Measurements from ENCODE around the gene PDE2A. TPM values are rescaled to one million over a fixed set of nuclear protein-coding genes. Genes with fewer than 3 reads are reported as not detected.
"Not testable (repeated sequence)": the region's sequence is repeated elsewhere in the genome, so short reads cannot be mapped to it uniquely, and the experiment has no call there.

Gene PDE2A
- total RNA-seq, 2 experiments from 2014 or later, result 0.26 to 0.37 TPM

DNA sequence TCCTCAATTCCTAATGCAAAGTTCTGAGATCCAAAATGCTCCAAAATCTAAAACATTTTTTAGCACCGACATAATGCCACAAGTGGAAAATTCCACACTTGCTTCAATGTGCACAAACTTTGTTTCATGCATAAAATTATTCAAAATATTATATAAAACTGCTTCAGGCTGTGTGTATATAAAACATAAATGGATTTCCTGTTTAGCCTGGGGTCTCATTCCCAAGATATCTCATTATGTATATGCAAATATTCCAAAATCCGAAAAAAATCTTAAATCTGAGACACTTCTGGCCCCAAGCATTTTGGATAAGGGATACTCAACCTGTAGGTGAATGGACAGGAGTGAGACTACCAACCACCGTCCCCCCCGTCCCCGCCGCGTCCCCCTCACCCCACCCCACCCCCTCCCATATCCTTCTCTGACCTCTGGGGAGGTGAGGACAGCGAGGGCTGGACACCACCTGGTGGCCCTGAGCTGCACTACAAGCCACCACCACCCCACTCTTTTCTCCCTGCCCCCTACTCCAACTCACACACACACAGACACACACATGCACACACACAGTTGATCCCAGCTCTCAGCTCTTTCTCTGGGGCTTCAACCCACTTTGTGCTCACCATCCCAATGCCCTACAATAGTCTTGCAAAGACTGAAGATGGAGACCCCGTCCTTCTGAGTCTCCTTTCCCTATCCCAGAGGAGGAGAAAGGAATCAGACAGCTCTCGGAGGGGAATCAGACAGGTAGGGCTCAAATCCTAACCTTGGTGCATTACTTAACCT is 101.0 kb downstream of the PDE2A start:
- Mint-ChIP-seq H3K4me1 (ENCODE audit: low read depth) (peaks cover 14% of the 10 kb centered on the region), H3K4me3 (no peak overlapping the region), H3K27me3 (ENCODE audit: low read depth) (peaks cover 17% of the 10 kb centered on the region), H3K27ac (no peak overlapping the region), H3K9me3 (ENCODE audit: insufficient read depth) (no peaks in the 10 kb centered on the region), H3K36me3 (ENCODE audit: low read depth) (no peaks in the 10 kb centered on the region)
- ChIA-PET CTCF (interaction anchor here (0.7 to 1.5 kb wide), 13 partner anchors 10 to 193 kb away, joined by 3 to 9 read pairs (median 4); no protein-coding TSS in a partner anchor), POLR2A (no interaction called here)
- ATAC-seq (peak; percentile 74), DNase-seq (no peak)

DNA sequence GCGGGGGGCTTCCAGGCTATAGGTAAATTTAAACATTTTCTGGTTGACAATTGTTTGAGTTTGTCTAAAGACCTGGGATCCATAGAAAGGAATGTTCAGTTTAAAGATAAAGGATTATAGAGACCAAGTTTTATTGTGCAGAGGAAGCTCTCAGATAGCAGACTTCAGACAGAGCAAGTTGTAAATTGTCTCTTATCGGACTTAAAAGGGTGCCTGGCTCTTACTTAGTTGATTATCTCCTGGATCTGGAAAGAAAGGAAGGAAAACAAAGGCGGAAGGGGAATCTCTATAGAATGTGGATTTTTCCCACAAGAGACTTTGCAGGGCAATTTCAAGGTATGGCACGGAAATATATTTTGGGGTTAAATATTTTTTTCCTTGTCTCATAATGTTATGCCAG is 101.7 kb downstream of the PDE2A start:
- H3K36me3 Mint-ChIP-seq (ENCODE audit: low read depth), result not testable (repeated sequence)

DNA sequence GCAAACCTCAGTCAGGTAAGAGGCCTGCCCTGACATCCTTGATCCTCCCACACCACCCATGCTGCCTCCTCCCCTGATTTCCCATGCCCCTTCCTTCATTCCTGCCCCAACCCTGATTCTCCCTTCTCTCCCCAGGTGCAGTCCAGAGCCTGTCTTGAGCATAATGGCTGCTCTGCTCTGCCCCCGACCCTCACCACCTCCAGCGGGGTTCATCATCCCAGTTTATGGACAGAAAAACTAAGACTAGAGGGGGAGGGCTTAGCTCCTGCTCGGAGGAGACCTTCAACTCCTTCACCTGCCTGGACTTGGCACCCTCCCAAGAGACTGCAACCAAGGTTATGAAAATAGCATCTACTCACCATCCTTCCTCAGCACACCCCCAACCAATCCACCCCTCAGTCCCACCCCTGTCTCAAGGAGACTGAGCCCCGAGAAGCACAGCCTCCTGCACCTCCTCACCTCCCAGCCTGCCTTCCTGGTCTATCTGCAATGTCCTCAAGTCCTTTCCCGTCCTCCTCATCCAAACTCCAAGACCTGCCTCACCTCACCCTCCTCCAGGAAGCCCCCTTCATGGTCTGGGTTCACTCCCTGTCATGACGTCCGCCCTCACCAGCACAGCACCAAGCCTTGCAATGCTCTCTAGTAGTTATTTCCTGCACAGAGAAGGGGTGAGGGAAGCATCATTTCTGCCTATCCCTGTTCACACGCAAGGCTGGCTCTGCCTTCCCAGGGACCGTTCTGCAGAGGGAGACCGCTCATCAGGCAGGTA is 103.1 kb downstream of the PDE2A start:
- H3K9me3 Mint-ChIP-seq (ENCODE audit: insufficient read depth), result no peaks in the 10 kb centered on the region
- H3K27ac Mint-ChIP-seq, result peak overlapping the region; percentile 41
- peaks cover 14% of the 10 kb centered on the region for H3K4me1 Mint-ChIP-seq (ENCODE audit: low read depth)
- ChIA-PET CTCF (no interaction called here), POLR2A (no interaction called here)
- no peaks in the 10 kb centered on the region for H3K36me3 Mint-ChIP-seq (ENCODE audit: low read depth)
- ATAC-seq (no peak), DNase-seq (no peak)
- no peak overlapping the region for H3K4me3 Mint-ChIP-seq
- H3K27me3 Mint-ChIP-seq (ENCODE audit: low read depth), result peaks cover 23% of the 10 kb centered on the region

More for the DNA sequence above, 101.7 kb downstream of the PDE2A start:
- H3K27ac Mint-ChIP-seq; DNase-seq; H3K9me3 Mint-ChIP-seq (ENCODE audit: insufficient read depth); H3K4me3 Mint-ChIP-seq; ATAC-seq; POLR2A ChIA-PET; CTCF ChIA-PET: not testable (repeated sequence)
- peaks cover 14% of the 10 kb centered on the region for H3K4me1 Mint-ChIP-seq (ENCODE audit: low read depth)
- peaks cover 20% of the 10 kb centered on the region for H3K27me3 Mint-ChIP-seq (ENCODE audit: low read depth)

DNA sequence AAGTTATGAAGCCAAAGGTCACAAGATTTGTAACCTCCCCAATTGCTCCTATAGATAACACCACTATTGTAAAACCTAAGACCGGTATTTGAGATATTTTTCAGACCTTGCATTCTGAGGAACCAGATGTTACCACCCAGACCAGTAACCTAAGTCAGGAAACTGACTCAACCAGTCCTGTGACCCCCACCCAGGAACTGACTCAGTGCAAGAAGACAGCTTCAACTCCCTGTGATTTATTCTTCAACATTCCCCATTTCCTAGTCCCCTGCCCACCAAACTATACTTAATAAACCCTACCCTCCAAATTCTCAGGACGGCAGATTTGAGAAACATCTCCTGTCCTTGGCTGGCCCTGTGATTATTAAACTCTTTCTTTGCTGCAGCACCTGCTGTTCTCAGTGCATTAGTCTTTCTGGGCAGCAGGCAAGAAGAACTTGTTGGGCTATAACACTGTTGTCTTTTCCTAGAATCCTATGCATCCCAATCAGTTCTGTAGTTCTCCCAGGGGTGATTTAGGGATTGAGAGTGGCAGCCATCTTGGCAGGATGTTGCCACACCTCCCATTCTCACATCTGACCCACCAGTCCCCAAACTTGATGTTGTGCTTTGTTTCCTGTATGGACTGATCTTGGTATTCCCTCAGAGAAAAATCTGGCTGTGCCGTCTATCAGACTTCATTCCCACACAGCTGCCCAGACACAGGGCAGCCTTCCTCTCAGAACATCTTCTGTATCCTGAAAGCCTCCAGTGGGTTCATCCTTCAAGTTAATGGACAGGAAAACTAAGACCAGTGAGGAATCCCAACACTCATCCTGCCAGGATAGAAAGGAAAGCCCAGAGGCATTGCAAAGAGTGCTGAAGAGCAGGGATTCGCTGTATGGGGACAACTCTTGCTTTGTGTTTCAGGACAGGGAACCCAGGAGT is 104.0 kb downstream of the PDE2A start:
- DNase-seq (no peak), ATAC-seq (no peak)
- no peak overlapping the region for H3K4me3 Mint-ChIP-seq
- H3K4me1 Mint-ChIP-seq (ENCODE audit: low read depth), result peaks cover 14% of the 10 kb centered on the region
- POLR2A ChIA-PET, result no interaction called here
- no peak overlapping the region for H3K27ac Mint-ChIP-seq
- H3K27me3 Mint-ChIP-seq (ENCODE audit: low read depth), result peaks cover 23% of the 10 kb centered on the region
- H3K36me3 Mint-ChIP-seq (ENCODE audit: low read depth), result no peaks in the 10 kb centered on the region
- CTCF ChIA-PET, result no interaction called here
- no peaks in the 10 kb centered on the region for H3K9me3 Mint-ChIP-seq (ENCODE audit: insufficient read depth)

DNA sequence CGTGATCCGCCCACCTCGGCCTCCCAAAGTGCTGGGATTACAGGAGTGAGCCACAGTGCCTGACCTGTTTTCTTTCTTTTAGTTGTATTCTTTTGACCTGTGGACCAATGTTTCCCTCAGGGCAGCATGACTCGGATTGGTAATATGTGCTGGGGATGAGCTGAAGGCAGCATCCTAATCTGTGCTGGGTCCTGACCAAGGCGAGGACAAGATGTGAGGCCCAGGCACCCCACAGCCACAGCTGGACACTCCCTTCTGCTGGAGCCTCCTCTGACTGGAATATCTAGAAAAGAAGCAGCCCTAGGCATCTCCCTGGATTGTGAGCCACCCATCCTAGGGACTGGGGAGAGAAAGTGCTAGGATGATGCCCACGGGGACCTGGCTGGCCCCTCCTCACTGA is 105.4 kb downstream of the PDE2A start:
- ATAC-seq, result no peak
- ChIA-PET POLR2A (no interaction called here), CTCF (no interaction called here)
- Mint-ChIP-seq H3K4me3 (no peak overlapping the region), H3K27ac (no peak overlapping the region), H3K36me3 (ENCODE audit: low read depth) (no peaks in the 10 kb centered on the region), H3K9me3 (ENCODE audit: insufficient read depth) (no peaks in the 10 kb centered on the region), H3K27me3 (ENCODE audit: low read depth) (peaks cover 19% of the 10 kb centered on the region), H3K4me1 (ENCODE audit: low read depth) (peaks cover 8% of the 10 kb centered on the region)
- no peak for DNase-seq

DNA sequence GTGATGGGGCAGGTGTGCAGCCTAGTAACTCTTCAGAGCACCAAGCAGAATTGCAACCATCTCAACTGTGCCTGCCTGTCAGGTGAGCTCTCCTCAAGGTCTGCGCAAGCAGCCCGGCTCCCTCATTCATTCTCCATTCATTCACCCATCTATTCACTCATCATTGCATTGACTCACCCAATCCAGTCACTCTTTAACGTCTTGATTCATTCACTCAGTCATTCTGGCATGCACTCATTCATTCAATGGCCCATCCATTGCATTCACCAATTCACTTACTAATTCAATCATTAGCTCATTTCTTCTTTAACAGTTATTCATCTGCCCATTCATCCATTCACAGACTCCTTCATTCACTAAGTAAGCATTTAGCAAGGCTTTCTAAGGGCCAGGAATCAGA is 111.8 kb downstream of the PDE2A start:
- Mint-ChIP-seq H3K27me3 (ENCODE audit: low read depth) (peaks cover 6% of the 10 kb centered on the region), H3K4me1 (ENCODE audit: low read depth) (no peaks in the 10 kb centered on the region), H3K27ac (no peak overlapping the region), H3K4me3 (no peak overlapping the region), H3K9me3 (ENCODE audit: insufficient read depth) (no peaks in the 10 kb centered on the region), H3K36me3 (ENCODE audit: low read depth) (no peaks in the 10 kb centered on the region)
- DNase-seq (no peak), ATAC-seq (no peak)
- ChIA-PET POLR2A (no interaction called here), CTCF (interaction anchor here (1.7 to 2.6 kb wide), 2 partner anchors 11 to 91 kb away, joined by 6 to 8 read pairs; no protein-coding TSS in a partner anchor)

DNA sequence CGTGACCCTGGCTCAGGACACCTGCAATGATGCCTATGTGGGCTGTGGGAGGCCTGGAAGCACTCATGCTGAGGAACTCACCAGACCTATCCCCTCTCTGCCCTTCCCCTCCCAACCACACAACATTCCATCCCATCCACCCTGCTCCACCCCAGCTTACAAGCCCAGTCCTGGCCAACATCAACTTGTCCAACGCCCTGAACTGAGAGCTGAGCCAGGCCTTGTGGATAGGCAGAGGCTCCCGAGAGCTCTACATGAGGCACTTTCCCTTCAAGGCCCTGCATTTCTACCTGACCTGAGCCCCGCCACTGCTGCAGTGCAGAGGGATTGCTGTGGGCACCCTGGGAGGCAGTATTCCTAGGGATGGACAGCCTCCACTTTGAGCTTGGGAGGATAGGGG is 112.4 kb downstream of the PDE2A start:
- H3K4me1 Mint-ChIP-seq (ENCODE audit: low read depth), result no peaks in the 10 kb centered on the region
- no peak overlapping the region for H3K27ac Mint-ChIP-seq
- POLR2A ChIA-PET, result no interaction called here
- no peak overlapping the region for H3K4me3 Mint-ChIP-seq
- H3K9me3 Mint-ChIP-seq (ENCODE audit: insufficient read depth), result no peaks in the 10 kb centered on the region
- DNase-seq (no peak), ATAC-seq (no peak)
- CTCF ChIA-PET, result interaction anchor here (1.2 to 2.6 kb wide), 3 partner anchors 10 to 90 kb away, joined by 3 to 8 read pairs (median 6); no protein-coding TSS in a partner anchor
- H3K36me3 Mint-ChIP-seq (ENCODE audit: low read depth), result no peaks in the 10 kb centered on the region
- H3K27me3 Mint-ChIP-seq (ENCODE audit: low read depth), result peaks cover 6% of the 10 kb centered on the region

DNA sequence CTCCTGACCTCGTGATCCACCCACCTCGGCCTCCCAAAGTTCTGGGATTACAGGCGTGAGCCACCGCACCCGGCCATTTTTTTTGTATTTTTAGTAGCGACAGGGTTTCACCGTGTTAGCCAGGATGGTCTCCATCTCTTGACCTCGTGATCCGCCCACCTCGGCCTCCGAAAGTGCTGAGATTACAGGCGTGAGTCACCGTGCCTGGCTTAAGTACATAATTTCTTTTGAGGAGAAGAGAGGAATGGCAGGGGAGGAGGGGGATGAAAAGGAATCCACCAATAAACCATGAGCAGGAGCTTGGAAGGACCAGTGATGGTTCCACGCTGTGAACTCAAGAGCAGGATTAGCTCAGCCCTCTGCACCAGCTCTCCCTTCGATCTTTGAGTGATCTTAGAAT is 113.4 kb downstream of the PDE2A start:
- H3K36me3 Mint-ChIP-seq (ENCODE audit: low read depth); H3K4me3 Mint-ChIP-seq; DNase-seq; H3K27me3 Mint-ChIP-seq (ENCODE audit: low read depth); H3K4me1 Mint-ChIP-seq (ENCODE audit: low read depth); H3K27ac Mint-ChIP-seq; ATAC-seq; POLR2A ChIA-PET; H3K9me3 Mint-ChIP-seq (ENCODE audit: insufficient read depth): not testable (repeated sequence)
- CTCF ChIA-PET, result interaction anchor here (1.1 to 1.7 kb wide), 4 partner anchors 9 to 130 kb away, joined by 3 to 6 read pairs (median 4); no protein-coding TSS in a partner anchor

DNA sequence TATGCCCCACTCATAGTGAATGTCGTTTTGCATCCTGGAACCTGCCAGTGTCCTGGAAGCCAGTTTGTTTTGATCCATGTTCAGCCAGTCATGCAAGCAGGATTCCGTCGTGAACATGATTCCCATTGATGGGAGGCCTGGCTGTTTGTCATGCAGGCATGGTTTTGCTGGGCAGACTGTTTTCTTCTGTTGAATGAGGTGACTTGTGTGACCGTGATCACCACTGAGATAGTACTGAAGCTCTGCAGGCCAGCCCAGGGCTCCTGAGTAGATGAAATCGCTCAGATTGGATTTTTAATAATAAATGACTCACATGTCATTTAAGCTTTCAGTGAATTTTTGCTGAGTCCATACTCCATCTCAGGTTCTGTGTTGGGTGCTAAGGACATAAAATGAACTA is 117.8 kb downstream of the PDE2A start:
- Mint-ChIP-seq H3K4me1 (ENCODE audit: low read depth) (peaks cover 10% of the 10 kb centered on the region), H3K4me3 (no peak overlapping the region), H3K27ac (no peak overlapping the region), H3K9me3 (ENCODE audit: insufficient read depth) (no peaks in the 10 kb centered on the region), H3K27me3 (ENCODE audit: low read depth) (peaks cover 17% of the 10 kb centered on the region), H3K36me3 (ENCODE audit: low read depth) (no peaks in the 10 kb centered on the region)
- DNase-seq (no peak), ATAC-seq (no peak)
- ChIA-PET POLR2A (interaction anchor here (0.7 kb wide), 1 partner anchor 802 kb away, joined by 3 read pairs; no protein-coding TSS in a partner anchor), CTCF (interaction anchor here (0.6 to 2.3 kb wide), 2 partner anchors 30 to 85 kb away, joined by 4 to 12 read pairs; no protein-coding TSS in a partner anchor)

DNA sequence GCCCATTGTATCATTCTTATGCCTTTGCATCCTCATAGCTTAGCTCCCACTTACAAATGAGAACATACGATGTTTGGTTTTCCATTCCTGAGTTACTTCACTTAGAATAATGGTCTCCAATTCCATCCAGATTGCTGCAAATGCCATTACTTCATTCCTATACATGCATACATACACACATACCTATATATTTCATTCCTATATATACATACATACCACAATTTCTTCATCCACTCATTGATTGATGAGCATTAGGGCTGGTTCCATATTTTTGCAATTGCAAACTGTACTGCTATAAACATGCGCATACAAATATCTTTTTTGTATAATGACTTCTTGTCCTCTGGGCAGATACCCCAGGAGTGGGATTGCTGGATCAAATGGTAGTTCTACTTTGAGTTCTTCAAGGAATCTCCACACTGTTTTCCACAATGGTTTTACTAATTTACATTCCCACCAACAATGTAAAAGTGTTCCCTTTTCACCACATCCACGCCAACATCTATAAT is 119.2 kb downstream of the PDE2A start:
- H3K27ac Mint-ChIP-seq; H3K4me3 Mint-ChIP-seq; ATAC-seq; H3K4me1 Mint-ChIP-seq (ENCODE audit: low read depth); H3K9me3 Mint-ChIP-seq (ENCODE audit: insufficient read depth); H3K36me3 Mint-ChIP-seq (ENCODE audit: low read depth); DNase-seq; POLR2A ChIA-PET: not testable (repeated sequence)
- CTCF ChIA-PET, result interaction anchor here (1.3 to 2.9 kb wide), 8 partner anchors 18 to 124 kb away, joined by 4 to 53 read pairs (median 8); no protein-coding TSS in a partner anchor
- H3K27me3 Mint-ChIP-seq (ENCODE audit: low read depth), result peaks cover 17% of the 10 kb centered on the region

DNA sequence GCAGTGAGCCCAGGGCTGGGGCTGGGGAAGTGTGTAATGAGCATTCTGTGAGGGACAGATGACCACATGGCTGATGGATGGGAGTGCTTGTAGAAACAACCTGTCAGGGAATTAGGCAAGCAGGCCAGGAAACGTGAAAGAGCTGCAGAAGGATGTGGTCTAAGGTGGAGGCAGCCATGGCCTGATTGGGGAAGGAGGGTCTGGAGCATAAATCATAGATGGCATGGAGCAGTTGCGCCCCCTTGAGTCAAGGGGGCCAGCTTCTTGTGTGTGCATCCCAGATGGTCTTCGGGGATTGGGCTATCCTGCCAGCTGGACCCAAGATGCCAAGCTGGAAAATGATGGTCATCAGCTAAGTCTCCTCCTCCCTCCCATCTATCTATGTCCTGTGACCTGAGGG is 120.5 kb downstream of the PDE2A start:
- H3K27me3 Mint-ChIP-seq (ENCODE audit: low read depth), result peaks cover 15% of the 10 kb centered on the region
- H3K4me1 Mint-ChIP-seq (ENCODE audit: low read depth), result peaks cover 10% of the 10 kb centered on the region
- ChIA-PET POLR2A (interaction anchor here (1.5 kb wide), 1 partner anchor 82 kb away, joined by 3 read pairs; no protein-coding TSS in a partner anchor), CTCF (interaction anchor here (0.6 to 2.9 kb wide), 25 partner anchors 11 to 129 kb away, joined by 3 to 53 read pairs (median 4); partner anchors contain the start of gene CLPB)
- no peak overlapping the region for H3K27ac Mint-ChIP-seq
- H3K9me3 Mint-ChIP-seq (ENCODE audit: insufficient read depth), result no peaks in the 10 kb centered on the region
- H3K36me3 Mint-ChIP-seq (ENCODE audit: low read depth), result no peaks in the 10 kb centered on the region
- peak; percentile 57 for ATAC-seq
- H3K4me3 Mint-ChIP-seq, result no peak overlapping the region
- peak; percentile 58 for DNase-seq

Measured in activated CD8-positive, alpha-beta T cell treated with anti-CD3 and anti-CD28 coated beads, Interleukin-2, amount 10 ng/mL, durations not matched to agents 7 days and 5 days (primary cell).